Mucosa of descending colon (tissue), 3 donors: ENCODE data around the gene TESPA1. TPM values are rescaled to one million over a fixed set of nuclear protein-coding genes. Genes with fewer than 3 reads are reported as not detected.

Source experiments
- ATAC-seq: fragments of 200-7000 bp; cut with Tn5 transposase; one replicate; pipeline ENCODE4 v1.9.1; 2020; ENCODE audit warnings: mild to moderate bottlenecking, moderate library complexity
- DNase-seq, 3 donors: peaks; one replicate each; pipeline ENCODE4 v3.0.0-alpha.2; 2020
- H3K36me3 ChIP-seq: fragments of 200-600 bp; one replicate; pipeline ENCODE4 v1.8.0; 2021; ENCODE audit warnings: low read depth, mild to moderate bottlenecking
- H3K4me1 ChIP-seq: fragments of 200-600 bp; one replicate; pipeline ENCODE4 v1.8.0; 2021; ENCODE audit warnings: low read depth, mild to moderate bottlenecking
- H3K4me3 ChIP-seq: fragments of 200-600 bp; one replicate; pipeline ENCODE4 v1.8.0; 2021; ENCODE audit warnings: mild to moderate bottlenecking
- H3K9me3 ChIP-seq: fragments of 200-600 bp; one replicate; pipeline ENCODE4 v1.8.0; 2021; ENCODE audit warnings: mild to moderate bottlenecking
- intact Hi-C, 2 donors: fragments of 100-400 bp; cut with DNase I in 1 of 2; cut with micrococcal nuclease in 1 of 2; formaldehyde crosslinking; loops; one replicate each; pipeline versions ENCODE4 v1.11.0 to v1.11.1; 2022; cut with DNase I, micrococcal nuclease
- total RNA-seq, 3 donors: library from RNA; stranded (reverse); fragmentation: NEBNext Ultra II Directional in 2 of 3; extraction: Animal tissue kit (Norgen Biotek cat#: 25700) in 2 of 3; gene quantifications; one replicate each; pipeline versions ENCODE4 v1.2.1 to v1.2.4, GENCODE V29; 2021 to 2023
- TF ChIP-seq, protein P1 (sequence below): fragments of 200-600 bp; IDR thresholded peaks from one replicate; pipeline ENCODE4 v1.8.0; 2022; ENCODE audit warnings: antibody characterized with exemption, mild to moderate bottlenecking
- donor health status: DM: no; HTN: no; CAD: no; lungs with moderate emphysema.
- donor health status: DM: no; HTN: no; CAD: no.
- donor health status: DM: no; HTN: yes; CAD: no.

Gene TESPA1
- total RNA-seq, 3 donors from 2014 or later: 0.75 to 2.7 (median 1.7) TPM

DNA sequence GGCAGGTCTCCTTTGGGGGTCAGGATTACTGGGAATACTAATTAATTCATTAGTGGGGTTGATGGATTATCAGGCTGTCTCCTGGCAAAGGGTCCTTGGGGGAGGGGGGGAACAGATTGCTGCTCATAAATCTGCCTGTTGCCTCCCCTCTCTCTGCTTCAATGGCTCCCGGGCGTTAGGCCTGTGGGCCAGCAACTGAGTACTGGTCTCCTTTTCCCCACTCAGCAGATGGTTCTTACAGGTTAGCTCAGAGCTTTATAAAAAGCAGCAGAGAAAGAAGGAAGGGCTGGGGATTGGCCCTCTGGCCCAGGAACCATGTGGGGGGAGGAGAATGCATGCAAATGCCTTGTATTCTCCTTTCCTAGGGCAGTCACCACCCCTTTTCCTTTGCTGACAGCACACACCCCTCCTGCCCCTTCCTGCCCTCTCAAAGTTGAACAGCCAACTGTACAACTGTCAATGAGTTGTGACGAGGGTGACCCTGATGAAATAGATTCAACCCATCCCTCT is 32.9 kb upstream of the TESPA1 start:
- ATAC-seq (no peak), DNase-seq (no peak)
- no peaks in the 10 kb centered on the region for H3K4me1 ChIP-seq
- TF ChIP-seq, protein P1, sequence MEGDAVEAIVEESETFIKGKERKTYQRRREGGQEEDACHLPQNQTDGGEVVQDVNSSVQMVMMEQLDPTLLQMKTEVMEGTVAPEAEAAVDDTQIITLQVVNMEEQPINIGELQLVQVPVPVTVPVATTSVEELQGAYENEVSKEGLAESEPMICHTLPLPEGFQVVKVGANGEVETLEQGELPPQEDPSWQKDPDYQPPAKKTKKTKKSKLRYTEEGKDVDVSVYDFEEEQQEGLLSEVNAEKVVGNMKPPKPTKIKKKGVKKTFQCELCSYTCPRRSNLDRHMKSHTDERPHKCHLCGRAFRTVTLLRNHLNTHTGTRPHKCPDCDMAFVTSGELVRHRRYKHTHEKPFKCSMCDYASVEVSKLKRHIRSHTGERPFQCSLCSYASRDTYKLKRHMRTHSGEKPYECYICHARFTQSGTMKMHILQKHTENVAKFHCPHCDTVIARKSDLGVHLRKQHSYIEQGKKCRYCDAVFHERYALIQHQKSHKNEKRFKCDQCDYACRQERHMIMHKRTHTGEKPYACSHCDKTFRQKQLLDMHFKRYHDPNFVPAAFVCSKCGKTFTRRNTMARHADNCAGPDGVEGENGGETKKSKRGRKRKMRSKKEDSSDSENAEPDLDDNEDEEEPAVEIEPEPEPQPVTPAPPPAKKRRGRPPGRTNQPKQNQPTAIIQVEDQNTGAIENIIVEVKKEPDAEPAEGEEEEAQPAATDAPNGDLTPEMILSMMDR: no peak
- H3K4me3 ChIP-seq: no peak overlapping the region
- H3K9me3 ChIP-seq: no peaks in the 10 kb centered on the region
- H3K36me3 ChIP-seq: no peaks in the 10 kb centered on the region
- intact Hi-C loops: no loop called here

DNA sequence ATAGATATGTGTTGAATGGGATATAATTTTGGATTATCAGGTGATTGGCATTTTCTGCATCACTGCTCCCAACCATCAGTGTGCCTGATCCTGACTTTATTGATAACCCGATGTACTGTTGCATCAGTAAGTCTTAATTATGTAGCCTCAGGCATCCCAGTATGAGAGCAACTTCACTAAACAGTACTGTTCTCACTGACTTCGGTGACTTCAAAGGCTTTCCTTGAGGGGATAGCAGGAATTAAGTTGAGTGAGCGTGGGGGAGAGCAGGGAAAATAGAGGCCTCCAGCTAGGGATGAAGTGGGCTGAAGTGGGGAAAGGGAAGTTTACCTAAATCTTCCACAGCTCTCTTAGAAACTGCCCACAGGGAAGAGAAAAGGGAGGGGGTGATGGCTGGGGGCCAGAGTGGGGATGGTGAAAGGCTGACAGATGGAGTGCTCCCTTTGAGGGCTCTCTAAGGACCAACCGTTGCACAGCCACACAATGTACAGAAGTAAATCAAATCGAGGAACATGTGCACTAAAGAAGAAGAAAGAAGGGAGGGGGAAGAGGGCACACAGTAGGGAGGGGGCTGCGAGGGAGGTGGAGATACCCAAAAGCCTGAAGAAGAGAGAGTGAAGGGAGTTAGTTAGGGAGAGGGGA is 24.5 kb upstream of the TESPA1 start:
- DNase-seq: no peak
- no peak for ATAC-seq
- TF ChIP-seq, protein P1: no peak
- no peaks in the 10 kb centered on the region for H3K9me3 ChIP-seq
- no peak overlapping the region for H3K4me3 ChIP-seq
- intact Hi-C loops: no loop called here
- H3K36me3 ChIP-seq: no peaks in the 10 kb centered on the region
- no peaks in the 10 kb centered on the region for H3K4me1 ChIP-seq

DNA sequence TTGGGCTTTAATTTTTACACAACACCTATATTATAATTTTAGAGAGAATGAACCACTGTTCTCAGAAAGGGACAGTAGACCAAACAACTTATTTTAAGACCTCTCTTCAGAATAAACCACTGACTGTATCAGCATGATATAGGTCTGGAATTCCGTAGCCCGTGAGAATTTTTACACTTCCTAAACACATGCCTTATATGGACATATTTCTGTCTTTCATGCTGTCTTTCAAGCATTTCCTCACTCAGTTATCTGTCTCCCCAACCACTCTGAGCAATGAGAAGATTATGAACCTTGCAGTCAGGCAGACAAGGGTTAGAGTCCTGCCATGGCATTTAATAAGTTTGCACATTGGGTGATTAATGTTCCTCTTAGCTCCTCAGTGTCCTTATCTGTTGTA is 17.8 kb upstream of the TESPA1 start:
- ATAC-seq: no peak
- intact Hi-C loops: no loop called here

DNA sequence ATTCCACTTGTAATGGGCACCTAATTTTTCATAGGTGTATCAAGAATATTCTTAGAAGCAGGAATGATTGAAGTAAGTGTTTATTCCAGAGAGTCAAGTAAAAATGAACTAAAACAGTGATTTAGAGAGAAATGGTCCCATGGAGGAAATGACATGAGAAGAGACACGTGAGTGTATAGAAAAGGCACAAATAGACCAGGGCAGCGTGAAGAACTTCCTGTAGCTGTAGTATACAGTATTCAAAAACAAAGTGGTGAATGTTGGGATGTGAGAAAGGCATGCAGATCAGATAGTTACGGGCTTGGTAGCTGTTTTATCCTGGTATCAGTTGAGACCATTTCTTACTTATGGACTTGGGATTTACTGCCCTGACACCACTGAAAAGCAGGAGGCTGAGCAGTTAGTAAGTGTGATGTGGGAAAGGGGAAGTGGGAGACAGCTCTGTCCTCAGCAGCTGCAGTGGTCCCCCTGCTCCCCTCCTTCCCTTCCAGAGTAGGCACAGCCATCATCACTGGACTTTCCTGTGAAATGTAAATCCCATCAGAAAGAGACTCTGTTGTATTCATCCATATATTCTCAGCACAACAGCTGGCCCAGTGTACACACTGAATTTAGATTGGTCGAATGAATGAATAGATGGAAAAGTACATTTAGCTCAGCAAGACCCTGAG is 16.8 kb upstream of the TESPA1 start:
- ATAC-seq (no peak), DNase-seq (no peak)
- no peak overlapping the region for H3K4me3 ChIP-seq
- H3K36me3 ChIP-seq: no peaks in the 10 kb centered on the region
- intact Hi-C loops: no loop called here
- TF ChIP-seq, protein P1: no peak
- H3K9me3 ChIP-seq: no peaks in the 10 kb centered on the region
- H3K4me1 ChIP-seq: no peaks in the 10 kb centered on the region

More for the DNA sequence above, 17.8 kb upstream of the TESPA1 start:
- TF ChIP-seq, protein P1: no peak
- Histone ChIP-seq H3K4me1 (no peaks in the 10 kb centered on the region), H3K9me3 (no peaks in the 10 kb centered on the region), H3K36me3 (no peaks in the 10 kb centered on the region), H3K4me3 (no peak overlapping the region)
- DNase-seq: no peak

DNA sequence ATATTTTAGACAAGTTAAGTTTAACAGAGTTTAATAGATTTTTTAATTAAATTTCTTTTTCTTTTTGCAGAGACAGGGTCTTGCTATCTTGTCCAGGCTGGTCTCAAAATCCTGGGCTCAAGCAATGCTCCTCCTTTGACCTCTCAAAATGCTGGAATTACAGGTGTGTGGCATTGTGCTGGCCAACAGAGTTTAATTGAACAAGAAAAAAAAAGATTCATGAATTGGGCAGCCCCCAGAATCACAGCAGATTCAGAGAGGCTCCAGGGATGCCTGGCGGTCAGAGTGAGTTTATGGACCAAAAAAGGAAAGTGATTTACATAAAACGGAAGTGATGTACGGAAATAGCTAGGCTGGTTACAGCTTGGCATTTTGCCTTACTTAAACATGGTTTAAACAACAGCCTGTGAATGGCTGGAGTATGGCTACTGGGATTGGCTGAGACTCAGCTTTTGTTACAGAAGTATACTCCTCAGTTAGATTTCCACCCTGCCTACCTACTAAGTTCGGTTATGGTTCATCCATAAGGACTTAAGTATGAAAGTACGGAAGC is 14.5 kb upstream of the TESPA1 start:
- TF ChIP-seq, protein P1: no peak
- ATAC-seq (no peak), DNase-seq (no peak)
- H3K36me3 ChIP-seq: no peaks in the 10 kb centered on the region
- H3K4me3 ChIP-seq: no peak overlapping the region
- no peaks in the 10 kb centered on the region for H3K9me3 ChIP-seq
- no peaks in the 10 kb centered on the region for H3K4me1 ChIP-seq
- intact Hi-C loops: no loop called here
